GM21576 (cell line): ENCODE measurements around the gene ATP5F1C.
"Not testable (repeated sequence)": the region's sequence is repeated elsewhere in the genome, so short reads cannot be mapped to it uniquely, and the experiment has no call there.

Source experiments
- ATAC-seq: cut with Tn5 transposase; IDR thresholded peaks from one replicate; pipeline ENCODE4 v1.9.1; 2021; ENCODE audit warnings: mild to moderate bottlenecking, moderate library complexity; ENCODE audit not compliant: unreplicated experiment

The ATP5F1C gene

GRCh38 chr10:7787857-7788638 is at the start of gene ATP5F1C, which contains the start of gene KIN:
ATP5F1C (plus strand) TSS chr10:7788177; CDS start chr10:7788208, 31 bp downstream.
KIN (minus strand) TSS chr10:7787993; CDS start chr10:7787933, 60 bp downstream.
- ATAC-seq: peak; percentile 97

- no peak for ATAC-seq
These were observed 49.2 kb upstream of the ATP5F1C start for GRCh38 chr10:7738536-7739407.

- ATAC-seq: no peak
These were observed 43.7 kb upstream of the ATP5F1C start for GRCh38 chr10:7744307-7744706.

DNA sequence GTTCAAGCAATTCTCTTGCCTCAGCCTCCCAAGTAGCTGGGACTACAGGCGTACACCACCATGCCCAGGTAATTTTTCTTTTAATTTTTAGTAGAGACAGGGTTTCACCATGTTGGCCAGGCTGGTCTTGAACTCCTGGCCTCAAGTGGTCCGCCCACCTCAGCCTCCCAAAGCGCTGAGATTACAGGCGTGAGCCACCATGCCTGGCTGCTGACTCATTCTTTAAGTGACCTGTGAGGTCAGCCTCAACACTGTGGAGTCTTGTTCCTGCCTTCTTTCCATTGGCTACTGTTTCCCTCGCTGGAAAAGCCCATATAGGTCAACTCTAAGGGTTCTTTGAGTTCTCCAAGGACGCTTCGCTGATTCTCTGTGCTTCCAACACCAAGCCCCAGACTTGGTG is 39.3 kb upstream of the ATP5F1C start:
- not testable (repeated sequence) for ATAC-seq

DNA sequence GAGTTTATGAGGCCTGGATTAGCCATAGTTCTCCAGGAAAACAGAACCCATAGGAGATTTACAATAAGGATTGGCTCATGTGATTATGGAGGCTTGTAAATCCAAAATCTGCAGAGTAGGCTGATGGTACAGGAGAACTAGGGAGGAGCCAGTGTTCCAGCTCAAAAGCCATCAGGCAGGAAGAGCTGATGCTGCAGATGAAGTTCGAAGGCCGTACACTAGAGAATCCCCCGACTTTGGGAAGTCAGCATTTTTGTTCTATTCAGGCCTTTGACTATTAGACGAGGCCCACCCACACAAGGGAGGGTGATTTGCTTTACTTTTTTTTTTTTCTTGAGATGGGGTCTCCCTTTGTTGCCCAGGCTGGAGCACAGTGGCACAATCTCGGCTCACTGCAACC is 37.8 kb upstream of the ATP5F1C start:
- no peak for ATAC-seq

DNA sequence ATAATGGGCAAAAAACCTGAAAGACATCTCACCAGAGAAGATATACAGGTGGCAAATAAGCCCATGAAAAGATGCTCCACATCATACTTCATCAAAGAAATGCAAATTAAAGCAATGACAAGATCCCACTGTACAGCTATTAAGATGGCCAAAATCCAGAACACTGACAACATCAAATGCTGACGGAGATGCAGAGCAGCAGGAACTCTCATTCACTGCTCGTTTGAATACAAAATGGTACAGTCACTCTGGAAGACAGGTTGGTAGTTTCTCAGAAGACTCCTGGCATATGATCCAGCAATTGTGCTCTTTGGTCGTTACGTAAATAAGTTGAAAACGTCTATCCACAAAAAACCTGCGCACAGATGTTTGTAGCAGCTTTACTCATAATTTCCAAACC is 35.7 kb upstream of the ATP5F1C start:
- ATAC-seq: no peak

GRCh38 chr10:7755103-7755502 is 32.9 kb upstream of the ATP5F1C start:
- ATAC-seq: no peak

DNA sequence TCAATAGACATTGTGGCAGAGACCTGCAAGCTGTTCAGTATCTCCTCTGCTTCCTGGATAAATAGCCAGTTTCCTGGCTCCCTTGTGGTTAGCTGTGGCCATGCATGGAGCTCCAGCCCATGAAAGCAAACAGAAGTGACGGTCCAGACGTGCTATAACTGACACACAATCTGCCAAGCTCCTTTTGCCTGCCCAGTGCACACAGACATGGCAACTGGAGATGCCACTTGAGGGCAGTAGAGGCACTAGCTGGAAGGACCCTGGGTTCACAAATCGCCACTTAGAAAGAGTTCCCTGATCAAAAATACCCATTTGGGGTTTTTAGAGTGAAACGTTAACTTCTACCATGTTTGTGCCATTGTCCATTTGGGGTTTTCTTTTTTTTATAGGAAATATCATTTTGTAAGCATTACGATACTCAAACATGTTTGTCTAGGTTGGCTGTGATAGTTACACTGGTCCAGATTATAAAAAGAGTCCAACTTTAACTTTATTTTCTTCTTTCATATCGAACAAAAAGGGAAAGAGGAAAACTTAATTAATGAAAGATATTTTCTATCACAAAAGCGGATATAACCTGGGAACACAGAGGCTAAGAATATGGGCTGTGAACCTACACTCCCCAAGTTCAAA is 31.5 kb upstream of the ATP5F1C start:
- ATAC-seq: no peak

DNA sequence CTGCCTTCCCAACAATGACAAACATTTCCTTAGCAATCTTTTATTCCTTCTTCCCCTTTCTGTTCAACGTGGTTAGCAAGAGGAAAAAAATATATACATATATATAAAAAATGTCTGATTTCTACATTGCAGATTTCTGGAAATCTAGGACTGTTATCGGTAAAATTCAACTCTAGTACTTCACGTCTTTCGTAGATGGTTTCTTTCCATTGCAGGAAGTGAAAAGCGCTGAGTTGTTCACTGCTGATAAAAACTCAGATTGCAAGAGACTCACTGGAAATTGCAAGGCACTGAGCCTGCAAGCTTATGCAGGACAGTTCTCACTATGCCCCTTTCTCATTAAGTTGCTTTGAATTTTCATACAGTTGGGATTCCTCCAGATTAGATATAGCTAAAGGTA is 24.0 kb upstream of the ATP5F1C start:
- ATAC-seq: no peak

- ATAC-seq: no peak
These were observed 21.7 kb upstream of the ATP5F1C start for GRCh38 chr10:7766241-7766640.

- ATAC-seq: no peak
These were observed 20.8 kb upstream of the ATP5F1C start for GRCh38 chr10:7767209-7767608.

DNA sequence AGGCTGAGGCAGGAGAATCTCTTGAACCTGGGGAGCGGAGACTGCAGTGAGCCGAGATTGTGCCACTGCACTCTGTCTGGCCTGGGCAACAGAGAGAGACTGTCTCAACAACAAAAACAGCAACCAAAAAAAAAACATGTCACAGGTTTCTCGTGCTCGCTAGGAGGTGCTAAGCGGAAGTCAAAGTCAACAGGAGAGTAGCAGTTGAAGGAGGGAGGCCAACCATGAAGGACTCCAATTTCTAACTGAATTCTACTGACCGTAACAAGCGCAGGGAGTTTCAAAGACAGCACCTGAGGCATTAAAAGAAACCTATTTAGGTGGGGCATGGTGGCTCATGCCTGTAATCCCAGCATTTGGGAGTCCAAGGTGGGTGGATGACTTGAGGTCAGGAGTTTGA is 19.6 kb upstream of the ATP5F1C start:
- no peak for ATAC-seq

DNA sequence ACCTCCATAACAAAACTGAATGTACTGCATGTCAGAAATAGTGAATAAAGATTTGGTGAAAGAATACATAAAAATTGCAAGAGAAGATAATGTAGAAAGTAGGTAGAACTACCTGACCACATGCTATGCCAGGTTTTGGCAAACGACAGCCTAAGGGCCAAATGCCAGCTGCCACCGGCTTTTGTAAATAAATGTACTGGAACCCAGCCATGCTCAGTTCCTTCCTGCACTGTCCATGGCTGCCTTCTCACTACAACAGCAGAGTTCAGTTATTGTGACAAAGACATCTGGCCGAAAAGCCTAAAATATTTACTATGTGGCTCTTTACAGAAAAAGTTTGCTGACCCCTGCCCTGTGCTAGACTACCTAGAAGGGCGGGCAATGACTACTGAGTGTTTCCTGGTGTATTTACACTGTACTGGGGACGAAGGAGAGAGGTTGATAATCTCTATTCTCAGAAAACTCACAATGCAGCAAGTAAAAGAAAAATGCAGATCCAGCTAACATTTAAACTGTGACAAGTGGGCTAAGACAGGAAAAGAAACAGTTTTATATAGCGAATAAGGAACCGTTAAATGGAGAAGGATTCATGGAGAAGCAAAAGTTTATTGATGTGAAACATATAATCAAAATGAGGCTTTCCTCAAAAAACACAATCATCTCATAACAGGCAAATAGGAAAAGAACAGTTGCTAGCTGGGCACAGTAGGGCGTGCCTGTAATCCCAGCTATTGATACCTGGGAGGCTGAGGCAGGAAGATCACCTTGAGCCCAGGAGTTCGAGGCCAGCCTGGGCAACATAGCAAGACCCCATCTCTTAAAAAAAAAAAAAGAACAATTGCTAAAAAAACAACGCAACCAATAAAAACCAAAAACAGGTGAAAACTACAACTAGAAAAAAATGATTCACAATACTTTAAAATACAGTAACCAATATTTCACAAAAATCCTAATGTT is 13.9 kb upstream of the ATP5F1C start:
- no peak for ATAC-seq

- ATAC-seq: no peak
These were observed 11.2 kb upstream of the ATP5F1C start for GRCh38 chr10:7776777-7777176.

DNA sequence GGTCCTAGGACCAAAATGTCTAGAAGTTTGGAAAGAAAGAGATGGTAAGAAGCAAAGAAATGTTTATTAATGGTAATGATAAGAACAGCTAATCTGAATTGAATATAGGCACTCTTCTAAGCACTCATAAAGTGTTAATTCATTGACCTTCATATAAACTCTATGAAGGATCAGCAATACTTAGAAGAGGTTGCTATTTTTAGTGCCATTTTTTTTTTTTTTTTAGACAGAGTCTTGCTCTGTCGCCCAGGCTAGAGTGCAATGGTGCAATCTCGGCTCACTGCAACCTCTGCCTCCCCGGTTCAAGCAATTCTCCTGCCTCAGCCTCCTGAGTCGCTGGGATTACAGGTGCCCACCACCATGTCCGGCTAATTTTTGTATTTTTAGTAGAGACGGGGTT is 5.8 kb upstream of the ATP5F1C start:
- not testable (repeated sequence) for ATAC-seq

GRCh38 chr10:7786430-7786829 is 1.5 kb upstream of the ATP5F1C start:
- no peak for ATAC-seq

- ATAC-seq: no peak
These were observed 674 bp upstream of the ATP5F1C start for GRCh38 chr10:7787150-7787856.

GRCh38 chr10:7788639-7789286 is 786 bp downstream of the ATP5F1C start:
- ATAC-seq: peak; percentile 11

- ATAC-seq: no peak
These were observed 1.4 kb downstream of the ATP5F1C start for GRCh38 chr10:7789390-7789789.
